Neural cell (in vitro differentiated cells): ENCODE results near the gene EFCAB11. TPM values are rescaled to one million over a fixed set of nuclear protein-coding genes. Genes with fewer than 3 reads are reported as not detected.

Experiments
- H2AFZ ChIP-seq: fragments of 200-600, 300-800 bp; sonication (generic), shearing (Covaris generic); 2 replicates; pipeline ENCODE4 v1.6.0; 2014; ENCODE audit warnings: low read depth, mild to moderate bottlenecking, antibody characterized with exemption, low read length, moderate library complexity
- H3F3A ChIP-seq: fragments of 200-600 bp; shearing (Covaris generic); 2 replicates; pipeline ENCODE4 v1.6.1; 2016; ENCODE audit warnings: mild to moderate bottlenecking, moderate library complexity, mixed read lengths, antibody characterized with exemption, low read length; ENCODE audit not compliant: insufficient read depth, poor library complexity, severe bottlenecking
- H3K27ac ChIP-seq: fragments of 200-600, 300-800 bp; sonication (generic), shearing (Covaris generic); 2 replicates; pipeline ENCODE4 v1.5.1; 2014; ENCODE audit warnings: mild to moderate bottlenecking, low read length, moderate library complexity
- H3K27me3 ChIP-seq: fragments of 300-800, 200-600 bp; sonication (generic), shearing (Covaris generic); 2 replicates; pipeline ENCODE4 v1.6.0; 2014; ENCODE audit warnings: mild to moderate bottlenecking, low read depth, low read length, moderate library complexity; ENCODE audit not compliant: insufficient read depth
- H3K36me3 ChIP-seq: fragments of 300-800, 200-600 bp; sonication (generic), shearing (Covaris generic); 2 replicates; pipeline ENCODE4 v1.5.1; 2014; ENCODE audit warnings: mild to moderate bottlenecking, antibody characterized with exemption, low read length, moderate library complexity; ENCODE audit not compliant: insufficient read depth
- H3K4me2 ChIP-seq: fragments of 300-800, 200-600 bp; sonication (generic), shearing (Covaris generic); 2 replicates; pipeline ENCODE4 v1.6.0; 2014; ENCODE audit warnings: mild to moderate bottlenecking, low read length
- H3K4me3 ChIP-seq: fragments of 300-800, 200-600 bp; sonication (generic), shearing (Covaris generic); 2 replicates; pipeline ENCODE4 v1.5.1; 2014; ENCODE audit warnings: mild to moderate bottlenecking, low read length, moderate library complexity
- H3K79me2 ChIP-seq: fragments of 200-600 bp; shearing (Covaris generic); replicated peaks from 2 replicates; pipeline ENCODE4 v1.6.0; 2014; ENCODE audit warnings: mild to moderate bottlenecking, low read length, moderate library complexity; ENCODE audit not compliant: insufficient read depth
- H3K9ac ChIP-seq: fragments of 300-800, 200-600 bp; sonication (generic), shearing (Covaris generic); 2 replicates; pipeline ENCODE4 v1.6.1; 2016; ENCODE audit warnings: mild to moderate bottlenecking, low read length, mixed read lengths
- H3K9me2 ChIP-seq: fragments of 200-600 bp; shearing (Covaris generic); 2 replicates; pipeline ENCODE4 v1.6.1; 2016; ENCODE audit warnings: mild to moderate bottlenecking, low read length, mixed read lengths; ENCODE audit not compliant: insufficient read depth
- H3K9me3 ChIP-seq: fragments of 200-600, 300-800 bp; sonication (generic), shearing (Covaris generic); 2 replicates; pipeline ENCODE4 v1.6.1; 2016; ENCODE audit warnings: mild to moderate bottlenecking, mixed run types, low read length, moderate library complexity, mixed read lengths
- H4K20me1 ChIP-seq: fragments of 200-600 bp; shearing (Covaris generic); 2 replicates; pipeline ENCODE4 v1.6.1; 2016; ENCODE audit warnings: mild to moderate bottlenecking, mixed run types; ENCODE audit not compliant: insufficient read depth
- EP300 ChIP-seq: fragments of 450-650 bp; conservative IDR thresholded peaks from 2 replicates; pipeline ENCODE4 v1.6.1; 2014; ENCODE audit warnings: antibody characterized with exemption, mild to moderate bottlenecking, moderate library complexity; ENCODE audit not compliant: poor library complexity, severe bottlenecking
- EZH2 ChIP-seq: fragments of 200-600, 300-800 bp; shearing (Covaris generic), sonication (generic); IDR thresholded peaks from 2 replicates; pipeline ENCODE4 v1.6.1; 2014; ENCODE audit warnings: antibody characterized with exemption, low read length, borderline replicate concordance, mild to moderate bottlenecking; ENCODE audit not compliant: insufficient read depth, poor library complexity, severe bottlenecking
- MXI1 ChIP-seq: fragments of 450-650 bp; conservative IDR thresholded peaks from 2 replicates; pipeline ENCODE4 v1.6.1; 2014; ENCODE audit warnings: antibody characterized with exemption, mild to moderate bottlenecking; ENCODE audit not compliant: poor library complexity, severe bottlenecking
- POLR2AphosphoS5 ChIP-seq: IDR thresholded peaks from 2 replicates; pipeline ENCODE4 v1.6.1; 2012
- RAD21 ChIP-seq: fragments of 450-650 bp; conservative IDR thresholded peaks from 2 replicates; pipeline ENCODE4 v1.6.1; 2014; ENCODE audit warnings: antibody characterized with exemption, mild to moderate bottlenecking, moderate library complexity
- SMC3 ChIP-seq: fragments of 450-650 bp; conservative IDR thresholded peaks from 2 replicates; pipeline ENCODE4 v1.6.1; 2014; ENCODE audit warnings: antibody characterized with exemption, mild to moderate bottlenecking, moderate library complexity; ENCODE audit not compliant: poor library complexity
- TAF1 ChIP-seq: IDR thresholded peaks from 2 replicates; pipeline ENCODE4 v1.6.1; 2012; ENCODE audit warnings: low read depth
- polyA plus RNA-seq: library from polyadenylated mRNA; depleted of rRNA; stranded (reverse); fragments of >200 nt; gene quantifications from 2 replicates; pipeline ENCODE4 v1.2.3, GENCODE V29; 2014
- TF ChIP-seq, protein P1 (sequence below): IDR thresholded peaks from 2 replicates; pipeline ENCODE4 v1.6.1; 2012; ENCODE audit warnings: borderline replicate concordance
- TF ChIP-seq, protein P2 (sequence below): fragments of 450-650 bp; IDR thresholded peaks from 2 replicates; pipeline ENCODE4 v1.5.1; 2014; ENCODE audit warnings: antibody characterized with exemption, mild to moderate bottlenecking, moderate library complexity; ENCODE audit not compliant: poor library complexity, severe bottlenecking

The EFCAB11 gene
- polyA plus RNA-seq, 1 donor from 2014 or later: 7.9 TPM

DNA sequence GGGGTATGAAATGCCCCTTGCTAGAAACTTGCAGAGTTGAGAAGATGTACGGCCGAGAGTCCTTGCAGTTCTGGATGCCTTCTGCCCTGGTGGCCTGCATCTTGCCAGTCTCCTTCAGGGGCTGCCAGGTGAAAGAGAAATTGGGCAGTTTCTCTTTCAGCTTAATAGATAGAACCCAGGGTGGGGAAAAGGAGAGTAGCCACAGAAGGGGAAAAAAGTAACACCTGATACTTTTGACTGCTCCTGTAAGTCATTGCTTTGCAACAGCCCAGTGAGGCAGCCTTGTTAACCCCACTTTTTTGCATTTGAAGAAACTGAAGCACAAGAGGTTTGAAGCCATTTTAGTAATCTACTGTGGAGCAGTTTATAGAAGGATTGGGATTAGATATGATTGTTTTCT is 28.8 kb upstream of the EFCAB11 start:
- Histone ChIP-seq H3K4me3 (no peak overlapping the region), H3K9me3 (no peaks in the 10 kb centered on the region), H3K27me3 (no peaks in the 10 kb centered on the region), H3K79me2 (no peaks in the 10 kb centered on the region), H3K9ac (no peak overlapping the region), H2AFZ (no peak overlapping the region), H3K27ac (no peak overlapping the region), H3F3A (no peaks in the 10 kb centered on the region), H3K9me2 (no peaks in the 10 kb centered on the region), H3K36me3 (peaks cover 4% of the 10 kb centered on the region), H3K4me2 (no peak overlapping the region), H4K20me1 (no peaks in the 10 kb centered on the region)
- TF ChIP-seq TAF1 (no peak), EP300 (no peak), SMC3 (no peak), RAD21 (no peak), EZH2 (no peak), POLR2AphosphoS5 (no peak), MXI1 (no peak)
- TF ChIP-seq, protein P1, sequence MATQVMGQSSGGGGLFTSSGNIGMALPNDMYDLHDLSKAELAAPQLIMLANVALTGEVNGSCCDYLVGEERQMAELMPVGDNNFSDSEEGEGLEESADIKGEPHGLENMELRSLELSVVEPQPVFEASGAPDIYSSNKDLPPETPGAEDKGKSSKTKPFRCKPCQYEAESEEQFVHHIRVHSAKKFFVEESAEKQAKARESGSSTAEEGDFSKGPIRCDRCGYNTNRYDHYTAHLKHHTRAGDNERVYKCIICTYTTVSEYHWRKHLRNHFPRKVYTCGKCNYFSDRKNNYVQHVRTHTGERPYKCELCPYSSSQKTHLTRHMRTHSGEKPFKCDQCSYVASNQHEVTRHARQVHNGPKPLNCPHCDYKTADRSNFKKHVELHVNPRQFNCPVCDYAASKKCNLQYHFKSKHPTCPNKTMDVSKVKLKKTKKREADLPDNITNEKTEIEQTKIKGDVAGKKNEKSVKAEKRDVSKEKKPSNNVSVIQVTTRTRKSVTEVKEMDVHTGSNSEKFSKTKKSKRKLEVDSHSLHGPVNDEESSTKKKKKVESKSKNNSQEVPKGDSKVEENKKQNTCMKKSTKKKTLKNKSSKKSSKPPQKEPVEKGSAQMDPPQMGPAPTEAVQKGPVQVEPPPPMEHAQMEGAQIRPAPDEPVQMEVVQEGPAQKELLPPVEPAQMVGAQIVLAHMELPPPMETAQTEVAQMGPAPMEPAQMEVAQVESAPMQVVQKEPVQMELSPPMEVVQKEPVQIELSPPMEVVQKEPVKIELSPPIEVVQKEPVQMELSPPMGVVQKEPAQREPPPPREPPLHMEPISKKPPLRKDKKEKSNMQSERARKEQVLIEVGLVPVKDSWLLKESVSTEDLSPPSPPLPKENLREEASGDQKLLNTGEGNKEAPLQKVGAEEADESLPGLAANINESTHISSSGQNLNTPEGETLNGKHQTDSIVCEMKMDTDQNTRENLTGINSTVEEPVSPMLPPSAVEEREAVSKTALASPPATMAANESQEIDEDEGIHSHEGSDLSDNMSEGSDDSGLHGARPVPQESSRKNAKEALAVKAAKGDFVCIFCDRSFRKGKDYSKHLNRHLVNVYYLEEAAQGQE: no peak
- TF ChIP-seq, protein P2, sequence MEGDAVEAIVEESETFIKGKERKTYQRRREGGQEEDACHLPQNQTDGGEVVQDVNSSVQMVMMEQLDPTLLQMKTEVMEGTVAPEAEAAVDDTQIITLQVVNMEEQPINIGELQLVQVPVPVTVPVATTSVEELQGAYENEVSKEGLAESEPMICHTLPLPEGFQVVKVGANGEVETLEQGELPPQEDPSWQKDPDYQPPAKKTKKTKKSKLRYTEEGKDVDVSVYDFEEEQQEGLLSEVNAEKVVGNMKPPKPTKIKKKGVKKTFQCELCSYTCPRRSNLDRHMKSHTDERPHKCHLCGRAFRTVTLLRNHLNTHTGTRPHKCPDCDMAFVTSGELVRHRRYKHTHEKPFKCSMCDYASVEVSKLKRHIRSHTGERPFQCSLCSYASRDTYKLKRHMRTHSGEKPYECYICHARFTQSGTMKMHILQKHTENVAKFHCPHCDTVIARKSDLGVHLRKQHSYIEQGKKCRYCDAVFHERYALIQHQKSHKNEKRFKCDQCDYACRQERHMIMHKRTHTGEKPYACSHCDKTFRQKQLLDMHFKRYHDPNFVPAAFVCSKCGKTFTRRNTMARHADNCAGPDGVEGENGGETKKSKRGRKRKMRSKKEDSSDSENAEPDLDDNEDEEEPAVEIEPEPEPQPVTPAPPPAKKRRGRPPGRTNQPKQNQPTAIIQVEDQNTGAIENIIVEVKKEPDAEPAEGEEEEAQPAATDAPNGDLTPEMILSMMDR: no peak

DNA sequence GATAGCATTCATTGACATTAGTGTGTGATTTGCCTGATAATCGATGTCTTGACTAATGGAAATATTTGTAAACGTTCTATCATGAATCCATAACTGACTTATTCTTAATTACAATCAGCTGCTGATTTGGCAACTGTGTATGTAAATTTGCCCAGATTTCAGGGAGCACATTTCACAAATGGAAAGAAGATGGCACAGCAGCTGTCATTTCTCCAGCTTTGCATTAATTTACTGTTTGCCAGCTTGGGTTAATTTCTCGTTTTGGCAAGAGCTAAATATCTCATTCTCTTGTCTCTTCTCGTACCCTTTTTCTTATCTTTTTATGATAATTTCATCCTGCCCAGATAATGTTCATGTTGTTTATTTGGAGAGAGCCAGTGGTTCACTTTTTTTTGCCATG is 24.1 kb upstream of the EFCAB11 start:
- Histone ChIP-seq H3K36me3 (peaks cover 4% of the 10 kb centered on the region), H3K9me3 (no peaks in the 10 kb centered on the region), H3K4me2 (no peak overlapping the region), H4K20me1 (no peaks in the 10 kb centered on the region), H3K9ac (no peak overlapping the region), H3K27ac (no peak overlapping the region), H3K4me3 (no peak overlapping the region), H3K27me3 (no peaks in the 10 kb centered on the region), H3K9me2 (no peaks in the 10 kb centered on the region), H3K79me2 (no peaks in the 10 kb centered on the region), H3F3A (no peaks in the 10 kb centered on the region), H2AFZ (no peak overlapping the region)
- TF ChIP-seq, protein P2: no peak
- no peak for TF ChIP-seq SMC3
